Smooth muscle cell (in vitro differentiated cells): ENCODE results near the gene RPS23. TPM values are rescaled to one million over a fixed set of nuclear protein-coding genes. Genes with fewer than 3 reads are reported as not detected.

Source experiments
- DNase-seq: peaks from one replicate; lab custom pipeline; 2025; ENCODE audit not compliant: unreplicated experiment; lab: John Stamatoyannopoulos, UW
- H2AFZ ChIP-seq: fragments of 200-600 bp; sonication (generic); 2 replicates; pipeline ENCODE4 v1.6.0; 2016; ENCODE audit warnings: antibody characterized with exemption, low read depth, mild to moderate bottlenecking
- H3F3A ChIP-seq: fragments of 200-600 bp; sonication (generic); 2 replicates; pipeline ENCODE4 v1.6.0; 2017; ENCODE audit warnings: antibody characterized with exemption, low read depth
- H3K27ac ChIP-seq: fragments of 200-600 bp; sonication (generic); 2 replicates; pipeline ENCODE4 v1.5.1; 2016; ENCODE audit warnings: low read depth, mild to moderate bottlenecking
- H3K27me3 ChIP-seq: fragments of 200-600 bp; sonication (generic); 2 replicates; pipeline ENCODE4 v1.6.1; 2016; ENCODE audit warnings: low read depth, mild to moderate bottlenecking
- H3K36me3 ChIP-seq: fragments of 200-600 bp; sonication (generic); 2 replicates; pipeline ENCODE4 v1.5.1; 2016; ENCODE audit warnings: low read depth
- H3K4me1 ChIP-seq: fragments of 200-600 bp; sonication (generic); 2 replicates; pipeline ENCODE4 v1.5.1; 2016; ENCODE audit warnings: low read depth
- H3K4me2 ChIP-seq: fragments of 200-600 bp; sonication (generic); 2 replicates; pipeline ENCODE4 v1.6.0; 2016; ENCODE audit warnings: mild to moderate bottlenecking
- H3K4me3 ChIP-seq: fragments of 200-600 bp; sonication (generic); 2 replicates; pipeline ENCODE4 v1.5.1; 2016; ENCODE audit warnings: mild to moderate bottlenecking
- H3K79me2 ChIP-seq: fragments of 200-600 bp; sonication (generic); 2 replicates; pipeline ENCODE4 v1.6.0; 2016; ENCODE audit warnings: low read depth, mild to moderate bottlenecking
- H3K9ac ChIP-seq: fragments of 200-600 bp; sonication (generic); 2 replicates; pipeline ENCODE4 v1.6.0; 2016; ENCODE audit warnings: low read depth
- H3K9me3 ChIP-seq: fragments of 200-600 bp; sonication (generic); replicated peaks from 2 replicates; pipeline ENCODE4 v1.5.1; 2016; ENCODE audit warnings: low read depth
- H4K20me1 ChIP-seq: fragments of 200-600 bp; sonication (generic); 2 replicates; pipeline ENCODE4 v1.6.0; 2016; ENCODE audit warnings: low read depth
- CTCF ChIP-seq: fragments of 200-600 bp; sonication (generic); IDR thresholded peaks from 2 replicates; pipeline ENCODE4 v1.5.1; 2017; ENCODE audit warnings: borderline replicate concordance, mild to moderate bottlenecking, antibody characterized with exemption; ENCODE audit not compliant: insufficient read depth, poor library complexity, severe bottlenecking
- WGBS: methylation state at CpG from one replicate; pipeline ENCODE4 v1.1.7; 2016; ENCODE audit warnings: low lambda C conversion rate; 5-methylcytosine and 5-hydroxymethylcytosine counted together
- polyA plus RNA-seq: library from polyadenylated mRNA; unstranded; fragments of >200 nt; fragmentation: Nextera tagmentation; extraction: Ambion mirVana; gene quantifications from 2 replicates; pipeline ENCODE4 v1.2.1, GENCODE V29; 2016
- total RNA-seq: library from RNA; depleted of rRNA; stranded (reverse); fragments of >200 nt; gene quantifications from 2 replicates; pipeline ENCODE4 v1.2.3, GENCODE V29; 2014

Gene RPS23
- total and polyA plus RNA-seq, 2 experiments from 2014 or later = 818 to 3,121 TPM

- no peak for TF ChIP-seq CTCF
- no peak for DNase-seq
- 11% methylated on average over 1 of the region's 1 CpG for WGBS
- H3K4me3 ChIP-seq = no peak overlapping the region
- no peak overlapping the region for H3K27ac ChIP-seq
- H4K20me1 ChIP-seq = no peaks in the 10 kb centered on the region
- no peaks in the 10 kb centered on the region for H3F3A ChIP-seq
- H3K4me2 ChIP-seq = no peak overlapping the region
- no peaks in the 10 kb centered on the region for H3K9me3 ChIP-seq
- H3K79me2 ChIP-seq = no peaks in the 10 kb centered on the region
- H3K4me1 ChIP-seq = no peaks in the 10 kb centered on the region
- no peaks in the 10 kb centered on the region for H3K27me3 ChIP-seq
- no peak overlapping the region for H3K9ac ChIP-seq
- no peak overlapping the region for H2AFZ ChIP-seq
- H3K36me3 ChIP-seq = no peaks in the 10 kb centered on the region
Observed at GRCh38 chr5:82255844-82256243, 22.3 kb downstream of the RPS23 start.

GRCh38 chr5:82252744-82253143 lies 25.4 kb downstream of the RPS23 start:
- Histone ChIP-seq H4K20me1 (no peaks in the 10 kb centered on the region), H3K36me3 (no peaks in the 10 kb centered on the region), H3K9ac (no peak overlapping the region), H3K27me3 (no peaks in the 10 kb centered on the region), H3K9me3 (no peaks in the 10 kb centered on the region), H2AFZ (no peak overlapping the region), H3F3A (no peaks in the 10 kb centered on the region), H3K4me1 (no peaks in the 10 kb centered on the region), H3K4me2 (no peak overlapping the region), H3K4me3 (no peak overlapping the region), H3K27ac (no peak overlapping the region), H3K79me2 (no peaks in the 10 kb centered on the region)
- no peak for TF ChIP-seq CTCF
- no peak for DNase-seq

- Histone ChIP-seq H2AFZ (no peak overlapping the region), H3K4me2 (no peak overlapping the region), H3K27ac (no peak overlapping the region), H4K20me1 (no peaks in the 10 kb centered on the region), H3K4me3 (no peak overlapping the region), H3K36me3 (no peaks in the 10 kb centered on the region), H3K27me3 (no peaks in the 10 kb centered on the region), H3K9ac (no peak overlapping the region), H3K4me1 (no peaks in the 10 kb centered on the region), H3K79me2 (no peaks in the 10 kb centered on the region), H3K9me3 (no peaks in the 10 kb centered on the region), H3F3A (no peaks in the 10 kb centered on the region)
- 100% methylated on average over 1 of the region's 1 CpG for WGBS
- DNase-seq = no peak
- TF ChIP-seq CTCF = no peak
Observed at GRCh38 chr5:82246960-82247574, 31.1 kb downstream of the RPS23 start.

GRCh38 chr5:82244854-82245635 lies 33.1 kb downstream of the RPS23 start:
- no peak overlapping the region for H2AFZ ChIP-seq
- H3K79me2 ChIP-seq = no peaks in the 10 kb centered on the region
- no peaks in the 10 kb centered on the region for H3K27me3 ChIP-seq
- no peak for DNase-seq
- no peaks in the 10 kb centered on the region for H3K4me1 ChIP-seq
- H3K27ac ChIP-seq = no peak overlapping the region
- H4K20me1 ChIP-seq = no peaks in the 10 kb centered on the region
- H3F3A ChIP-seq = no peaks in the 10 kb centered on the region
- no peaks in the 10 kb centered on the region for H3K36me3 ChIP-seq
- TF ChIP-seq CTCF = no peak
- H3K9ac ChIP-seq = no peak overlapping the region
- 70% methylated on average over 6 of the region's 6 CpGs for WGBS
- H3K4me3 ChIP-seq = no peak overlapping the region
- H3K4me2 ChIP-seq = no peak overlapping the region
- no peaks in the 10 kb centered on the region for H3K9me3 ChIP-seq
